Measurements from ENCODE around the gene MYBBP1A.

The MYBBP1A gene

DNA sequence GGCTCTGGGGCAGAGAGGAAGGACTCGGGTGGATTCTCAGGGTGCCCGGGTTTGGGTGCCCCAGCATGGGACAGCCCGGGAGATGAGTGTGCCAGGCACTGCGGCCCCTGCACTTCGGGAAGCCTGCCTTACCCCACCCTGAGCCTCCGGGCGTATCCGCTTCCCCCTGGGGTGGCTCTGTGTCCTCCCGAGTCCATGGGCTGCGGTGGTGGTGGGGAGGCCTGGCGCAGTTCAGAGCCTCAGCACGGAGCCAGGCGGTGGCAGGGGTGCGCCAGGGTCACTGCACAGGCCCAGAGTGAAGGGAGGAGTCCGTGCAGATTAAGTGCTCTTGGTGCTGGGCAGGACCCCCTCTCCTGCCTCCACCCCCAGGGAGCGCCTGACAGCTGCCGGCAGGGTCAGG, 20.7 kb downstream of the MYBBP1A start:
- no peak for DNase-seq

DNA sequence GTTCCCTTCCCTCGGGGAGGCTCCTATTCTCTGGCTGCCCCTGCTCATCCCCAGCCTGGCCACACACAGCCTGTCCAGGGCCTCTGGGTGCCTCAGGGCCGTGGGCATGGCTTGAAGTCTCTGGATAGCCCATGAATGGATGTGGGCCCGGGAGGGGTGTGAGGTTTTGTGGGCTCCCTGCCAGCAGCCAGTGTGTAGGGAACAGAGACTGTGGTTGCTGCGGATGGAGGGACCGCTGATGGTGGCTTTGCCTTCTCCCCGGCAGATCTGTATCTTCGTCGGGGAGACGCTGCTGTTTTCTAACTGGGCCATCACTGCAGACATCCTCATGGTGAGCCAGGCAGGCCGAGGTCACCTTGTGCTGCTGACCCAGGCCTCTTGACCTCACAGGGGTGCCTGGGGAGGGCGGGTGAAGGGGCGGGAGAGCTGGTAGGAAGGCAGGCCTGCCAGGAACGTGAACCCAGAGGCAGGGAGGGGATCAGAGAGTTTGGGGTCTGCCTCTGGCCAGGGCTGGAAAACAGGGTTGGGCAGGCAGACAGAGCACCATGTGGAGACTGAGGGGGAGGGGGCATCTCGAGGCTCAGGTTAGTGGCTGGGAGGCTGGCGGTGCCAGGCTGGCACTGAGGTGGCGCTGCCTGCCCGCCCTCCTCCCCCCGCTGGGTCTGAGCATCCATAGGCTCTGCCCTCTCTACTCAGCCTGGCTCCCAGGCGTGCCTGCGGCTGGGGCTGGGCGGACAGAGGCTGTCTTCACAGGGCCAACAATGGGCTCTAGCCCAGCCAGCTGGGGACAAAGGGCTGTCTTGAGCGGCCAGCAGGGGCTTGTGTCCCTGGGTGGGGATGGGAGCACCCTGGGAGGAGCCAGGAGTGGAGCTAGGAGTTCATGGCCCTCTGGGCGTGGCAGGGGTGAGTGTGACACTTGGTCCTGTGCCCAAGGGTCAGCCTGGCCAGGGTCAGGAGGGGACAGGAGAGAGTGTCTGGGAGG, 21.4 kb downstream of the MYBBP1A start:
- DNase-seq = peak; percentile 73

DNA sequence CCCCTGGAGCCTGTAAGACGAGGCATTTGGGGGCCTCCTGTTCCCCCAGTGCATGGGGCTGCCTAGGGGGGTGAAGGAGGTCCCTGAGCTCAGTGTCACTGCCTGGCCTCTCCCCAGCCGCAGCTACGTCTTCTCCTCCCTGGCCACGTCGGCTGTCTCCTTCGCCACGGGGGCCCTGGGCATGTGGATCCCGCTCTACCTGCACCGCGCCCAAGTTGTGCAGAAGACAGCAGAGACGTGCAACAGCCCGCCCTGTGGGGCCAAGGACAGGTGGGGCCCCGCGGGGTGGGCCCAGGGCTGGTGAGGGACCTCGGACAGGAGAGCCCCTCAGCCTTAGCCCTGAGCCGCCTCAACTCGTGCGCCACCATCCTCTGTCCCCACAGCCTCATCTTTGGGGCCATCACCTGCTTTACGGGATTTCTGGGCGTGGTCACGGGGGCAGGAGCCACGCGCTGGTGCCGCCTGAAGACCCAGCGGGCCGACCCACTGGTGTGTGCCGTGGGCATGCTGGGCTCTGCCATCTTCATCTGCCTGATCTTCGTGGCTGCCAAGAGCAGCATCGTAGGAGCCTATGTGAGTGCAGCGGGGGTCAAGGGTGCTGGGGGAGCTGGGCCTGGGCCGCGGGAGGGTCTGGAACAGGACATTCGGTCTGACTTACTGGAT, 22.2 kb downstream of the MYBBP1A start:
- DNase-seq = no peak

DNA sequence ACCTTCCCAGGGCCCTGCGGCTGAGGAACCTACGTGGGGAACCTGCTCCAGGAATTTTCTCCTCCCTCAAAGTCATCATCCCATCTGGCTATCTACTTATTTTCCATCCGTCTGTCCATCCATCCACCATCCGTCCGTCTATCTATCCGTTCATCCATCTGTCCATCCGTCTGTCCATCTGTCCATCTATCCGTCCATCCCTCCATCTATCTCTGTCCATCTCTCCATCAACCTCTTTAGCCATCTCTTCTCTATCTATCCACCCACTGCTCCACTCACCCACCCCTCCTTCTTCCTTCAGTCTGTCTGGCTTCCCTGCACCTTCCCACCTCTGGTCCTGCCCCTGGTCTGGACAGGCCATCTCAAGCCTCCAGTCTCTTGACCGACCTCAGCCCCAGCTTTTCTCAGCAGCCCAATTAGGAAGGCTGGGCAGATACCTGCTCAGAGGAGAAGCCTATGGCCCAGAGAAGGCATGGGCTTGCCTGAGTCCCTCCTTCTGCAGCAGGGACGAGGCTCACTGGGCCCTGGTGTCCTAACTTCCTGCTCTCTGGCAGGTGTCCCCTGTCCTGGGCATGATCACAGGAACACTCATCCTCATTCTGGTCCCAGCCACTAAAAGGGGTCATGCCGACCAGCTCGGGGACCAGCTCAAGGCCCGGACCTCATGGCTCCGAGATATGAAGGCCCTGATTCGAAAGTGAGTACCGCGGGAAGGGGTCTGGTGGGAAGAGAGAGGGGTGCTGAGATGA, 23.0 kb downstream of the MYBBP1A start:
- no peak for DNase-seq

DNA sequence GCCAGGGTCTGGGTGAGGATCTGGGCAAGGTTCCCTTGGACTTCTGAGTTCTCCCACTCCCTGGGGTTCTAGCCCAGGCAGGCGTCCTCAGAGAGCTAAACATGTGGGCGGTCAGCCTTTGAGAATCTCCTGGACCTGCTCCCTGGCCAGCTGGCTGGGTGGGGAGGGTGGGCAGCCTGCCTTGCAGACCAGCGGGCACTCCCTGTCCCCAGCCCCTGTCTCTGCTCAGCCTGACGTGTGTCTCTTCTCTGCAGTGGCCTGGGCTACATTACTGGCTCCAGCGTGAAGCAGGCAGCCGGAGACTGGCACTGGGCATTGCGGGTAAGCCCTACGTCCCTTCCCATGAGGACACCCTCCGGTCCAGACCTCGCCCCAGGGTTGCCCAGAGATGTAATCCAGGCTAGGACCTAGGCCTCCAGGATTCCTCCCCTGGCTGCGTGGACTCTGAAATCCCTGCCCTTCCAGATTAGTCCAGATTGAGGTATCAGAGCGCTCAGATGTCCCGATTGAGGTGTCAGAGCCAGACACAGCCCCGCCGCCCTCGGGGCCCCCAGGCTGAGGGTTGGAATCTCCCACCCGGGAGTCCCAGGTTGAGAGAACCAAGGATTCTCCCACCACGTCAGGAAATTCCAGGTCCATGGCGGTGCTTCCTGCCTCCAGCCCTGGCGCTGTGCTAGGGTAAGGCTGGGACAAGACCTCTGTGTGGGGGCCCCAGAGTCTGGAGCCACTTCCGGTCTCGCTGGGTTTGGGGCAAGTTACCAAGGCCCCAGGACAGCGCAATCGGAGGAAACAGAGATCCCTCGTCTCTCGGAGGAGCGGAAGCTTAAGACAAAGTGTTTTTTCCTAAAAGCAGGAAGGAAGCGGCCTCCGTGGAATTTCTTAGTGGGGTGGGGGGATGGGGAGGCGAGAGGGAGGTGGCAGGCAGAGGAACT, 24.1 kb downstream of the MYBBP1A start:
- no peak for DNase-seq

DNA sequence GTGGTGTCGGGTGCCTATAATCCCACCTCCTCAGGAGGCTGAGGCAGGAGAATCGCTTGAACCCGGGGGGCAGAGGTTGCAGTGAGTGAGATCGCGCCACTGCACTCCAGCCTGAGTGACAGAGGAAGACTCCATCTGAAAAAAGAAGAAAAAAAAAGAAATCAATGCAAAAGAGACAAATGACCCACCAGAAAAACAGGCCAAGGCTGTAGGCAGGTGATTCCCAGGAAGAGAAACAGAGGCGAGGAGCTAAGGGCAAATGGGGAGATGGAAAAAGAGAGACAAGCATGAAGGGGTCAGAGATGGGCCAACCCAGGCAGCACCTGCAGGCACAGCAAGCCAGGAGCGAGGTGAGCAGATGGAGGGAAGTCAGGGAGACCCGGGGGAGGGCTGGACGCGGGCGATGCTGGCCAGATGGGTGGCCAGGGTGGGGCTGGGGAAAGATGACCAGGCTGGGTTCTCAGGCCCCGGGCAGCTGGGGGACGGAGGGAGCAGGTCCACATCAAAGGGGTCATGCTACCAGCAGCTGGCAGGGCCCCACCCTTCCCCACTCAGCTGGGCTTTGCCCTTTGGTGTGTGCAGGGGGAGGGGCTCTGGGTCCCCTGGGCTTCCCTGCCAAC, 25.5 kb downstream of the MYBBP1A start:
- DNase-seq = no peak

DNA sequence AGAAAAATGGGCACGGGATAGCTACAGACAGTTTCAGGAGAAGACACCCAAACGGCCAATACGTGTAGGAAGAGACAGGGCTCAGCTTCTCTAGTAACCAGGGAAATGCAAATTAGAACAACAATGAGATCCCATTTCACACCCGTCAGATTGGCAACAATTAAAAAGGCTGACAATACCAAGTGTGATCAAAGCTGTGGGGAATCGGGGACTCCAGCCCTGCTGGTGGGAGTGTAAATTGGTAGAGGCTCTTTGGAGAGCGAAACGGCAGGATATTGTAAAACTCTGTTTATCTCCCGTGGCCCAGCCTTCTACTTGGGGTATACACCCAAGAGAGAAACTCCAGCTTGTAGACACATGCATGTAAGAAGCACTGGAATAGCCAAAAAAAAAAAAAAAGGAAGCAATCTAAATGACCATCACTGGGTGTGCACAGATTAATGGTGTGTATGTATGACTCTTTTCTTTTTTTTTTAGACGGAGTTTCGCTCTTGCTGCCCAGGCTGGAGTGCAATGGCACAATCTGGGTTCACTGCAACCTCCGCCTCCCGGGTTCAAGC, 27.5 kb downstream of the MYBBP1A start:
- DNase-seq = peak; percentile 25

DNA sequence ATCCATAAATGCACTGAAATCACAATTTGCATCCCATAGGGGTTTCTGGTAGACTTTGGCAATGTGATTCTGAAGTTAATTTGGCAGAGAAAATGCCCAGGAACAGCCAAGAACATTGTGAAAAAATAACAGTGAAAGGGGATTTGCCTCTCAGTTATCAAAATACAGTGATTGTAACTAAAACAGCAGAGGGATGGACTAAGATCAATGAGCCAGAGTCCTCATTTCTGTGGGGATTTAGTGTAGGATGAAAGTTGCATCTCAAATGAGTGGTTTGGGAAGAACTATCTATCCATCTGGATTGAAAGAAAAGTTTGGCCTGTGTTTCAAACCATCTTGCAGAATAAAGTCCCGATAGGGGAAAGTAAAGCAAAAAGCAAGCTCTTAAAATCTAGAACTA, 28.1 kb downstream of the MYBBP1A start:
- DNase-seq = no peak

DNA sequence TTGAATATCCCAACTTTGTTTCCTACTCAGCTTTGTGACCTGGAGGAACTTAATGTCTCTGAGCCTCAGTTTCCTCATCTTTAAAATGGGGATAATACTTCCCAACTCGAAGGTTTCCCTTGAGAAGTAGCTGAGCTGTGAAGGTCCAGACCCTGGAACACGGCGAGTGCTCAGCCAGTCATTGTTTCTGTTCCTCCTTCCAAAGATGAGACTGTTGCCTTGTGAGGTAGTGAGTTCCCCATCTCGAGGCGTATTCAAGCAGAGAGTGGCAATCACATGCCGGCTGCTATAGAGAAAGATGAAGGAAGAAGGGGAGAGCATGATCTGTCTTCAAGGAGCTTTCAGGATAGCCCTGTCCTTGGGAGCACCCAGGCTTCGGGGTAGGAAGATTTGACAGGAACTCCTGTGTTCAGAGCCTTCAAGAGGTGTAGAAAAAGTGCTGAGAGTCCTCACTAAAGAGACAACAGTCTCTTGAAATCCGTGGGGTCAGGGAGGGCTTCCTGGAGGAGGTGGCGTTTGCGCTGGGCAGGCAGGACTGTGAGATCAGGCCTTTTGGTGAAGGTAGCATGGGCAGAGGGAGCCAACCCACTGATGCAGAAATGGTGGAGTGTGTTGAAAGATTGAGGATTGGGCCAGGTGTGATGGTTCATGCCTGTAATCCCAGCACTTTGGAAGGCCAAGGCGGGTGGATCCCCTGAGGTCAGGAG, 29.3 kb downstream of the MYBBP1A start:
- no peak for DNase-seq

DNA sequence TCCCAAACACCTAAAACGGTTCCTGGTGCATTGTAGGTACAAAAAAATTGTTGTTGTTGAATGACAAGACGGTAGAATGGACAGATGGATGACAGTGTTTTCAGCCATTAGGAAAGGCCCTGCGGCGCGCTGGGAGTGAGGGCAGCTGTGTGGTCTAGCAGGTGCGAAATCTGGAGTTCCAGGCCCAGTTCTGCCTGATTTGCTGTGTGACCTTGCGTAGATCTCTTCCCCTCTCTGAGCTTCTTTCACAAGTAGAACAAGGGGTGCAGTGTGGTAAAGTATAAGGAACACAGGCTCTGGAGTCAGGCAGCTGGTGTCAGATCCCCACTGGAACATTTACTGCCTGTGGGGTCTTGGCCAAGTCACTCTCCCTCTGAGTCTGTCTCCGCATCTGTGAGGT, 31.2 kb downstream of the MYBBP1A start:
- no peak for DNase-seq

DNA sequence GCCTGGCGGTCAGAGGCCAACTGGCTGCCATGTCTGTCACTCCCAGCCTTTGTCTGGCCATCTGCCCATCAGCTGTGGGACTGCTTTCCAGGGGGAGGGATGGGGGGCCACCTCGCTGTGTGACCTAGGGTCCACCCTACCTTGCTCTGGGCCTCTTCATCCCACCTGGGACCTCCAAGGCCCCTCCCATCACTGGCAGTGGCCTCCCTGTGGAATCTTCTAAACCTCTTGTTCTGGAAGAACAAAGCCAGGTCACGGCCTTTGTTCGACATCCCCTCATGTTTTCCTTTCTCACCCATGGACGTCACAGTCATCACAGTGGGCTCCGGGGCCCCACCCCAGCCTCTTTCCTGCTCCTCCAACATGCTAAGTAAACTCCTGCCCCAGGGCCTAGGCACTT, 32.5 kb downstream of the MYBBP1A start:
- DNase-seq = no peak

DNA sequence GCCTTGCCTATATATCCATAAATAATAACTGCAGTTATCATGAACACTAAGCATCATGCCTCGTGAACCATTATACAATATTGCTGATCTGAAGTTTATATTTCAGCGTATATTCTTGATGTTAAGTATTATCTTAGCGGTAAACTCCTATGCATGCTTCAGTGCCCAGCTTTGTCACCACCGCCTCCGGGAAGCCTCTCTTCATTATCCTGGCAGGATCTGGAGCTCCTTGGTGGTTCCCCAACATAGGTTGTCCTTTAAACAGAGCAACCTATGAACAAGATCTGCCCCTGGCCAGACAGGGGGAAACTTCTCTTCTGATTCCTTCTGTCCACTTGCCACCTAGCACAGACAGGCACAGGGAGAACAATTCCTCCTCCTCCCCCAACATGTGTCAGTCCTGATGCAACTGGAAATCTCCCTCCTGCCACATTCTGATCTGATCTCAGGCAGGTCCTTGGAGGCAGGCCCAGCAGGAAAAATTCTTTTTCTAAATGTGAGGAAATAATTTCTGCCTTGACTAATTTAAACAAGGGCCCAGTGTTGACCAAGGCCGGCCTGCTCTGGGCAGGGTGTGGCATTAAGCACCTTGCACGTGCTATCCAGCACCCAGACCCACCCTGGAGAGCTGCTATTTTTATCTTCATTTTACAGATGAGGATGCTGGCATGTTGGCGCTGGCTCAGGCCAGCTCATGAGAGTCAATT, 34.1 kb downstream of the MYBBP1A start:
- no peak for DNase-seq

DNA sequence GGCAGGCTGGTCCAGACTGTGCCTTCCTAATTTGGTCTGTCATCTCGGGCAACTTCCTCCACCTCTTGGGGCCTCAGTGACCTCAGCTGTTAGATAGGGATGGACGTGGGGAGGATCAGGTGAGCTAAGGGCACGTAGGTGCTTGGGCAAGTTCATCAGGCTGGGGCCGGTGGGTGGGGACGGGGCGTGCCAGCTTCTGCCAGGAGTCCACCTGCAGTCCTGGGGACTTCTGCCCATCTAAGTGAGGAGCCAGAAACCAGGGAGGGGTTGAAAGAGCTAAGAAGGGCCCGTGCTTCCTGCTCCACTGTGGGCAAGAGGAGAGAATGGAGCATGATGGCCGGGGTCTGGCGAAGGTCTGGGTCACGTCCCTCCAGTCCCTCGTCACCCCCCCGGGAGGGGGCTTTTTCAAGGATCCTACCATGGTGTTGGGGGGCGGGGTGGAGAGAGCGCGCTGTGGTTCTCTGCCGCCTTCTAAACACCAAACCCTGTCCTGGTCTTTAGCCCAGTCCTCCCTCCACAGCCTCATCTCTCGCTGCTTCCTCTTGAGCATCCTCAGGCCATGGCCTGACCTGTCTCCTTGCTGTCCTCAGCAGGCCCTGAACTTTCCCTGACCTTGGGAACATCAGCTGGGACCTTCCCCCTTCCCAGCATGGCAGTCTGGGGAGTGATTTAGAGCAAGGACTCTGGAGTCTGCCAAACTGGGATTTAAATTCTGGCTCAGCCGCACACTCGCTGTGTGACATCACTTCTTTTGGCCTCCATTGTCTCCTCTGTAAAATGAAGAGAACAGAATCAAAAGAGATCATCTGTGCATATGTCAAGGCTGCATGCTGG, 34.9 kb downstream of the MYBBP1A start:
- DNase-seq = no peak

DNA sequence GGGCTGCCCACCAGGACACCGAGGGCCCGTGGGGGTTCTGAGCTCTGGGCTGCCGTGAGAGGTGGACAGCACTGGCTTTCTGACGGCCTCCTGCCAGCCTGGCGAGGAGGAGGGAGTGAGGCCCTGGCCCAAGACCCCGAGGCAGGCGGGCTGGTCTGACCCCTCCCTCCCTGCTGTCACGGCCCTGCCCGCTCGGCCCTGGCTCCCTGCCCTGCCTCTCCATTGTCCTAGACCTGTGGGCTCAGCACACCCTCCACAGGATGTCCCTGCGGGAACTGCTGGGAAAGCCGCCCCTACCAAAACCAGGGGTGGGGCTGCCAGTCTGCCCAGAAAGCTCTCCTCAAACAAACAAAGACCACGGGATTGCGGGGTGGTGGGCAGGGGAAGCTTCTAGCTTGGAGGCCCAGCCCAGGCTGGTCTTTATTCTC, 35.8 kb downstream of the MYBBP1A start:
- no peak for DNase-seq

DNA sequence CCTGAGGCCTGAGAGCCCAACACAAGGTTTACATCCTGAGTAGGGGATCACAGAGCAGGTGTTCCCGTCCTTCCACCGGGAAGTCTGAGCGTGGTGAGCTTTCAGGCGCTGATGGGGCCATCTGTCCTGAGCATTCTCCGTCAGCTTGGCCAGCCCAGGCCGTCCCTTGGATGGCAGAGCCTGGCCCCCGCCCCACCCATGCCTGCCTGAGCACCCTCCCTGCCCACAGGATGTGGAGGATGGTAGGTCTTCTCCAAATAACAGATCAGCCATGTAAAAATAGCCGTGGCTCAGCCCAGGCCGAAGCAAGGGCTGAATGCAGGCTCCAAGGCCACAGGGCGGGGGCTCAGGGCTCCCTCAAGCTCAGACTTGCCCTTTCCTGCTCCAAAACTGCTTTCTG, 36.3 kb downstream of the MYBBP1A start:
- DNase-seq = peak; percentile 18

DNA sequence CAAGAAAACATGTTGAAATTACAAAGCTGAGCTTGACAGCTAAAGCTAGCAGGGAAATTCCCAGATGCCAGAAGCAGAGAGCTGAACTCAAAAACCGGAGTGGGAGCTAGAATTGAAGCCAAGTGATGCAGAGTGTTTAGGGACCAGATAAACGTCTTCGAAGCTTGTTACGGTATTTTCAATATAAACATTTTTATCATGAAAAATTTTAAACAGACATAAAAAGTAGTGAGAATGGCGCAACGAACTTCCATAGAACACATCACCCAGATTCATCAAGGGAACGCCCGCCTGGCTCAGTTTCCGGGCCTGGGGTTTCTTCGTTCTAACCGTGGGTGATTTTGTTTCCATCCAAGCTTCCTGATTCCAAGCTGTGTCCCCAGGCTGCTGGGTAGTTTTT, 38.4 kb downstream of the MYBBP1A start:
- DNase-seq = no peak

DNA sequence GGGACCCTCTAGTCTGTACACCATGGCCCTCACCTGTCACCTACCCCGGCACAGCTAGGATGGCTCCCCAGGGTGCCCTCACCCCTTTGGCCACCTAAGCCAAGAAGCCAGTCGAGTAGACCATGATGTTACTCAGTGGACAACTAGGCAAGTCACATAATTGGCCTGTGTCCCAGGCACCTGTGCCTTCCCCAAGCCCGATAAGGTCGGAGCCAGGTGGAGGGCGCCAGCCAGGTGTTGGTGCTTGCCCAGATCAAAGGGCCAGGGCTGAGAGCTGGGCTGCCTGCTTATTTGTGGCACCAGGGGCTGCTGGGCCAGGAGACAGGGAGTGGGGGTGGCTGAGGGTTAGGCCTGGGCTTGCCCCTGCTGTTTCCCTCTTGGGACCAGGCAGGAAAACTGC, 39.7 kb downstream of the MYBBP1A start:
- no peak for DNase-seq

DNA sequence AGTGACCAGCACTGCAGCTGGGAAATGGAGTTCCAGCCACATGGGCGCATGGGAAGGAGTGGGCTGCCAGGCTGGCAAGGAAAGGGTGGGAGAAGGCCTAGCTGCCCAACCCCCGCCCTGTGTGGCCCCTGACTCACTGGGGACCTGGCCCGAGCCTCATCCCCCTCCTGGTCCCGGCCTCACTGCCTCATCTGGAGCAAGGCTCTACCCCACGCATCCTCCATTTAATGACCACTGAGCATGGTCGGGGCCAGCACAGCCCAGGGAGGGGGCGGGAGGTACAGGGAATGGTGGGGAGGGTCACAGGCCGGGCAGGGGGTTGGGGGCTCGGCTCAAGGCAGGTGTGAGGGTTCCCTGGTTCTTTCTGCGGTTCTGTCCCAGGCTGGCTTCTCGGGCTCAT, 40.4 kb downstream of the MYBBP1A start:
- DNase-seq = no peak

DNA sequence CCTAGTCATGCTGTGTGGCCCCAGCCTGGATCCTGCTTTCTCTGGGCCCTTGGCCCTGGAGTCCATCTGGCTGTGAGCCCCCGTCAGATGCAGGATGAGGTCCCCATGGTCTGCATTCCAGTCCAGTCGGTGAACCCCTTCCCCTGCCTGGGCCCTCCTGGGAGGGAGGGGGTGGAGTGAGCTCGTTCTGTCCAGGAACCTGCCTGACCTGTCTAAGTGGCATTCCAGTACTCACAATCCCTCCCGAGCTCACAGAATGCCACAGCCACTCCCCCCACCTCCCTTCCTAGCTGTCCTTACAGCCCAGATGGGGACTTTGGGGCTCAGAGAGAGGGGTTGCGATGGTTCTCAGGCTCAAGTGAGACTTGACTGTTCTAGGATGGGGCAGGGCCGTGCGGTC, 41.0 kb downstream of the MYBBP1A start:
- DNase-seq = no peak
